GM19452 (cell line): ENCODE data around the gene FUT2.

Experiments
- ATAC-seq: cut with Tn5 transposase; IDR thresholded peaks from one replicate; pipeline ENCODE4 v1.9.1; 2021; ENCODE audit not compliant: unreplicated experiment

FUT2 gene

GRCh38 chr19:48749571-48750198 lies 53.9 kb downstream of the FUT2 start:
- no peak for ATAC-seq

- ATAC-seq, result no peak
Observed at GRCh38 chr19:48750351-48750750, 54.6 kb downstream of the FUT2 start.

DNA sequence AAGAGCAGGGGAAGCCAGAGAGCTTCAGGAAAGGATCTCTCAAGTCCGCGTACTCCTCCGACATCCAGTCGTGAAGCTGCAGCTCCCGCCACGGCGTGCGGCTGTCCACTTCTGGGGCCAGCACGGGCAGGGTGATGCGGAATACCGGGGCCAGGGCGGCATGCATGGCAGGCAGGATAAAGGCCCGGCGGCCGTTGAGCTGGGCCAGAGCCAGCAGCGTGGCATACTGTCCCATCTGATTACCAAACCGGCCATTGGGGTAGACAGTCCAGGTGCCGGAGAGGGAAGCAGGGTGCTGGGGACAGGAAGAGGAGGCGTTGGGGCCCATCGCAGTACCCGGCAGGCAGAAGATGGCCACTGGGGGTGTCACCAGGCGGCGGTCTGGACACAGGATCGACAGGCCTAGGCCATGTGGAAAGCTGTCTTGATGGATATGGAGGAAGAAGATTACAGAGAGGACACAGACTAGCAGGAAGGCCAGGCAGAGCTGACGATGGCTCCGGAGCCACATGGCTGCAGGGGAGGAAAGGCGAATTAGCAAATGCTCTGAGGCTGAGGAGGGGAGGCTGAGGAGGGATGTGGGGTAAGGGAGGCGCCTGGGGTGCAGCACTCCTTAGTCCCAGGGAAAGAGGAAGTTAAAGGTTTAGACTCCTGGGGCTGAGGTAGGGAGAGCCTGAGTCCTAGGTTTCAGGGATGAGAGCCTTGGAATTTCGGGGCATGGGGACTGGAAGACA lies 55.2 kb downstream of the FUT2 start:
- ATAC-seq, result no peak

- no peak for ATAC-seq
Observed at GRCh38 chr19:48751845-48752495, 56.2 kb downstream of the FUT2 start.

DNA sequence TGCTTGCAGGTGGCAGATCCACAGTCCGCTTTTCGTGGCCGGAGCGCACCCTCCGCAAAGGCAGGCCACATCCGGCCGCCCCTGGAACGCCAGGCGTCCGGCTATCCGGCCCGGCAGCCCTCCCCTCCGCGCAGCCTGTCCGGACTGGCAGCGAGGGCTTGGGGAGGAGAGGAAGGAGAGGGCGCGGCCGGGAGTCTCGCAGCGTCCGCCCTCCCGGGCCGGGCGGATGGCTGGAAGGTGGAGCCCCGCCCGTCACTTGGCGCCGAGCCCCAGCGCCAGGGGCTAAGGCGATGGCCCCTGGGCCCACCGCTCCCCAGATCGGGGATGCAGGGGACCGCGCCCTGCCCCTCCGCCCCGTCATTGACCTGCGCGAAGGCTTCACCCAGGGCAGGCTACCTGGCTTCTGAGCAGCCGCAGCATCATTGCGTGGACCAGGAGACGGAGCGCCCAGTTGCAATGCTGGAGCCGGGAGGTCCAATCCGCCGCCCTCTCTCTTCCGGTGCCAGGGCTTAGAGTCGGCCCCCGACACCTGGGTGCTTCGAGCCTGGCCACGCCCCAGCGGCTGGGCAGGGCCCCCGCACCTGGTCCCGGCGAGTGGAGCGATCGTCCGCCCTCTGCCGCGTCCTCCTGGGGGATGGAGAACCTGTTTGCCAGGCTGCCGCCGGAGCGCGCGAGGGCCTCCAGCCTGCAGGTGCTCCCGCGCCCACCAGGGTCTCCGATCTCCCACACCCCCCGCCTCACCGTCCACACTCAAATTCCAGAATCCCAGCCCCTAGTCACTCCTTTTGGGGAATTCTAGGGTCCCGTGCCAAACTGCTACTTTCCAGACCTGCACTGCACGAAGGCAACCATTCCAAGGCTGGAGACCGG lies 57.0 kb downstream of the FUT2 start, which contains the start of gene FUT1:
Gene FUT1, minus strand, starts transcription at position 146 of the 870 bp plus-strand sequence. CDS start 1,360 bp downstream, outside the sequence.
- no peak for ATAC-seq

DNA sequence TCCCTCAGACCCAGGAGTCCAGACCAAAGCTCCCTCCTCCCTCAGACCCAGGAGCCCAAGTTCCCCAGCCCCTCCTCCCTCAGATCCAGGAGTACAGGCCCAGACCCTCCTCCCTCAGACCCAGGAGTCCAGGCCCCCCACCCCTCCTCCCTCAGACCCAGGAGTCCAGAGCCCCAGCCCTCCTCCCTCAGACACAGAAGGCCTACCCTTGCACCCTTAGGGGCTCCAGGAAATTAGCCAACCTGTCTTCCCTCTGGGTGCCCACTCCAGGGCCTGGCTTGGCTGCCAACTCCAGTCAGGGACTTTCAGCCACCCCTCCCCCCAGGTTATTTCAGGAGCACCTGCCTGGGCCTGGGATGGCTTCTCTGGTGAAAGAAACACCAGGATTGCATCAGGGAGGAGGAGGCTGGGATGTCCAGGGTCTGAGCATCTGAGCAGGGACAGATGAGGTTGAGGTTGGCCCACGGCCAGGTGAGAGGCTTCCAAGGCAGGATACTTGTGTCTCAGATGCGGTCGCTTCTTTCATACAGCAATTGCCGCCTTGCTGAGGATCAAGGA lies 59.4 kb downstream of the FUT2 start, which contains the start of gene FGF21:
Gene FGF21, plus strand, starts transcription at position 441 of the 558 bp plus-strand sequence. CDS start 713 bp downstream, outside the sequence.
- no peak for ATAC-seq
